ENCODE results near the gene CNTNAP2.

CNTNAP2 gene

GRCh38 chr7:148337995-148338747 lies 2221.6 kb downstream of the CNTNAP2 start:
- H3F3A ChIP-seq (ENCODE audit: insufficient read depth): no peaks in the 10 kb centered on the region
- H2AFZ ChIP-seq (ENCODE audit: low read depth, low read length, severe bottlenecking): no peak overlapping the region
- H3K9me2 ChIP-seq (replicated peaks; ENCODE audit: insufficient read depth, low read length): no peaks in the 10 kb centered on the region
- no peaks in the 10 kb centered on the region for H3K79me2 ChIP-seq (ENCODE audit: insufficient read depth, low read length)
- no peaks in the 10 kb centered on the region for H3K27me3 ChIP-seq (ENCODE audit: low read length)
- H3K4me3 ChIP-seq (ENCODE audit: insufficient read depth, low read length, poor library complexity, severe bottlenecking): no peak overlapping the region
- no peak overlapping the region for H3K27ac ChIP-seq (ENCODE audit: low read depth, low read length)
- H3K9me3 ChIP-seq (ENCODE audit: insufficient read depth, low read length): no peaks in the 10 kb centered on the region
- no peaks in the 10 kb centered on the region for H3K36me3 ChIP-seq (ENCODE audit: low read length)
- TF ChIP-seq CTCF (IDR thresholded peaks at IDR 0.05; ENCODE audit: insufficient read depth, low read length, poor library complexity, severe bottlenecking) (no peak), EZH2phosphoT487 (conservative IDR thresholded peaks at IDR 0.05; ENCODE audit: low read length) (no peak)
- H4K20me1 ChIP-seq (ENCODE audit: low read depth, low read length): no peaks in the 10 kb centered on the region
- H3K4me2 ChIP-seq (ENCODE audit: low read depth, low read length, poor library complexity, severe bottlenecking): no peak overlapping the region
- H3K9ac ChIP-seq (ENCODE audit: low read length): no peak overlapping the region

DNA sequence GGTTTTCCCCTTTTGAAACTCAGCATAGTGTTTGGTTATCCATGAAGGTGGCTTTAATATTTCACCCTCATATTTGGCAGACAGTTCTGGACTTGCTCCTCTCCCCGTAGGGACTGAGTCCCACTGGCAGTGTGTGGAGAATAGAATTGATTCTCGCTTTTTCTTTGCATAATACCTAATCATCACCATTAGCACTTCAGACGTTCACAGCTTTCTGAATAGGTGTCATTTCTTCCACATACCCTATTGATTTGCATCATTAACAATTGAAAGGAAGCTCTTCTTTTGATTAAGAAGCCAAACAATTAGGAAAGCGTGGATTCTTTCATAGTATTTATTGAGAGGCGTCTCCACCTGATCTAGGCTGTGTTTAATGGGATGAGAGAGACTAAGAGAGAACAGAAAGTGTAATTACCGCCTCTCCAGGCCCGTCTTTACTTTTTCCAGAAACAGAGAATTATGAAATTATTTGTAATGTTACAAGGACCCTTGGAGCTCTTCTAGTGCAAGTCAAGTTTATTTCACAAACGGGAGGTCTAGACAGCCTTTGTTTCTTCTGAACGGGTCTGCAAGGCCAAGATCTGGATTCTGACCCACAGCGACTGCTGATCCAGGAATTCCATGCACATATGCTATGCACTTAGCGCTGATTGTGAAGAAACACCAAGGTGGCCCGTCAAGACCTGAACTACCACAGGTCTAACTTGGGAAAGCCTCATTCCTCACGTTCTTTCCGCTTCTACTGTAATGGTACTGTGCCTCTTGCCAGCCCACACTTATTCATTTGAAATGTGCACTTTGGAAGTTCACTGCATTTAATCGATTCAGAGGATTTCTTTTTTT lies 2224.1 kb downstream of the CNTNAP2 start:
- Histone ChIP-seq H4K20me1 (ENCODE audit: low read depth, low read length) (no peaks in the 10 kb centered on the region), H3K27ac (ENCODE audit: low read depth, low read length) (no peak overlapping the region), H3K9ac (ENCODE audit: low read length) (no peak overlapping the region), H3K27me3 (ENCODE audit: low read length) (no peaks in the 10 kb centered on the region), H3K79me2 (ENCODE audit: insufficient read depth, low read length) (no peaks in the 10 kb centered on the region), H3K4me2 (ENCODE audit: low read depth, low read length, poor library complexity, severe bottlenecking) (no peak overlapping the region), H3K9me2 (replicated peaks; ENCODE audit: insufficient read depth, low read length) (no peaks in the 10 kb centered on the region), H3K36me3 (ENCODE audit: low read length) (no peaks in the 10 kb centered on the region), H3K9me3 (ENCODE audit: insufficient read depth, low read length) (no peaks in the 10 kb centered on the region), H3F3A (ENCODE audit: insufficient read depth) (no peaks in the 10 kb centered on the region), H2AFZ (ENCODE audit: low read depth, low read length, severe bottlenecking) (no peak overlapping the region), H3K4me3 (ENCODE audit: insufficient read depth, low read length, poor library complexity, severe bottlenecking) (no peak overlapping the region)
- TF ChIP-seq CTCF (IDR thresholded peaks at IDR 0.05; ENCODE audit: insufficient read depth, low read length, poor library complexity, severe bottlenecking) (no peak), EZH2phosphoT487 (conservative IDR thresholded peaks at IDR 0.05; ENCODE audit: low read length) (no peak)

DNA sequence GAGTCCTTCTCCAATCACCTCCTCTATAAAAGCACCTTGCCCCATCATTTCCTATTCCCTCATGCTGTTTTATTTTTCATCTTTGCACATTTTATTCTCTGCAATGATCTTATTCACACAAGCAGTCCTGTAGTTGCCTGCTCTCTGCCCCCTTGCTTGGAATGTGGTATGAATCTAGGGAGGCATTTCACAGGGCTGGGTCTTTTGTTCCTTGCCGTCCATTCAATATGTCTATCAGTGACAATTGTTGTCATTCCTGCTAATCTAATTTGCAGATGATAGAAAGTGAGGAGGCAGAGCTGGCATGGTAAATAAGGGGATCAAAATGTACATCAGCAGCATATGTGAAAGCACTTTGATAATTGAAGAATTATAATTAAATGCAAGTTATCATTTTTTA lies 2227.8 kb downstream of the CNTNAP2 start:
- Histone ChIP-seq H3K9ac (ENCODE audit: low read length) (no peak overlapping the region), H4K20me1 (ENCODE audit: low read depth, low read length) (no peaks in the 10 kb centered on the region), H3K4me3 (ENCODE audit: insufficient read depth, low read length, poor library complexity, severe bottlenecking) (no peak overlapping the region), H3K9me3 (ENCODE audit: insufficient read depth, low read length) (no peaks in the 10 kb centered on the region), H3K9me2 (replicated peaks; ENCODE audit: insufficient read depth, low read length) (no peaks in the 10 kb centered on the region), H2AFZ (ENCODE audit: low read depth, low read length, severe bottlenecking) (no peak overlapping the region), H3K27me3 (ENCODE audit: low read length) (no peaks in the 10 kb centered on the region), H3K4me2 (ENCODE audit: low read depth, low read length, poor library complexity, severe bottlenecking) (no peak overlapping the region), H3F3A (ENCODE audit: insufficient read depth) (no peaks in the 10 kb centered on the region), H3K27ac (ENCODE audit: low read depth, low read length) (no peak overlapping the region), H3K79me2 (ENCODE audit: insufficient read depth, low read length) (no peaks in the 10 kb centered on the region), H3K36me3 (ENCODE audit: low read length) (no peaks in the 10 kb centered on the region)
- TF ChIP-seq CTCF (IDR thresholded peaks at IDR 0.05; ENCODE audit: insufficient read depth, low read length, poor library complexity, severe bottlenecking) (no peak), EZH2phosphoT487 (conservative IDR thresholded peaks at IDR 0.05; ENCODE audit: low read length) (no peak)
